ENCODE results near the gene LYSMD1.
"Not testable (repeated sequence)": the region's sequence is repeated elsewhere in the genome, so short reads cannot be mapped to it uniquely, and the experiment has no call there.

Gene LYSMD1

GRCh38 chr1:151193856-151194255, 28.2 kb upstream of the LYSMD1 start:
- H3K36me3 ChIP-seq (ENCODE audit: control insufficient read depth, low read depth, low read length), result no peaks in the 10 kb centered on the region
- no peak overlapping the region for H3K9ac ChIP-seq (ENCODE audit: low read length)
- H3K9me3 ChIP-seq (ENCODE audit: control insufficient read depth, low read depth, low read length), result no peaks in the 10 kb centered on the region
- H3K4me1 ChIP-seq (ENCODE audit: control insufficient read depth, low read depth, low read length), result peaks cover 8% of the 10 kb centered on the region
- H3K4me3 ChIP-seq (ENCODE audit: low read length), result no peak overlapping the region
- no peak overlapping the region for H3K27ac ChIP-seq (ENCODE audit: low read length)
- no peaks in the 10 kb centered on the region for H3K27me3 ChIP-seq (ENCODE audit: control insufficient read depth, insufficient read depth, low read length)

- no peaks in the 10 kb centered on the region for H3K27me3 ChIP-seq (ENCODE audit: control insufficient read depth, insufficient read depth, low read length)
- H3K9me3 ChIP-seq (ENCODE audit: control insufficient read depth, low read depth, low read length), result no peaks in the 10 kb centered on the region
- H3K36me3 ChIP-seq (ENCODE audit: control insufficient read depth, low read depth, low read length), result no peaks in the 10 kb centered on the region
- H3K9ac ChIP-seq (ENCODE audit: low read length), result no peak overlapping the region
- no peak overlapping the region for H3K4me3 ChIP-seq (ENCODE audit: low read length)
- H3K4me1 ChIP-seq (ENCODE audit: control insufficient read depth, low read depth, low read length), result peaks cover 8% of the 10 kb centered on the region
- no peak overlapping the region for H3K27ac ChIP-seq (ENCODE audit: low read length)
Observed at GRCh38 chr1:151193304-151193703, 27.6 kb upstream of the LYSMD1 start.

- H3K27ac ChIP-seq (ENCODE audit: low read length), result no peak overlapping the region
- no peaks in the 10 kb centered on the region for H3K27me3 ChIP-seq (ENCODE audit: control insufficient read depth, insufficient read depth, low read length)
- no peak overlapping the region for H3K9ac ChIP-seq (ENCODE audit: low read length)
- H3K4me1 ChIP-seq (ENCODE audit: control insufficient read depth, low read depth, low read length), result peaks cover 3% of the 10 kb centered on the region
- no peak overlapping the region for H3K4me3 ChIP-seq (ENCODE audit: low read length)
- H3K9me3 ChIP-seq (ENCODE audit: control insufficient read depth, low read depth, low read length), result no peaks in the 10 kb centered on the region
- no peaks in the 10 kb centered on the region for H3K36me3 ChIP-seq (ENCODE audit: control insufficient read depth, low read depth, low read length)
Observed at GRCh38 chr1:151192047-151192446, 26.3 kb upstream of the LYSMD1 start.

- H3K27ac ChIP-seq (ENCODE audit: low read length), result peak within 1 kb of the TSS; percentile 88
Observed at GRCh38 chr1:151189637-151190445, 24.1 kb upstream of the LYSMD1 start, which contains the start of gene VPS72. TSS of gene VPS72 (minus strand) at chr1:151190197. CDS start at chr1:151190121, 76 bp downstream.

GRCh38 chr1:151188667-151189066, 23.0 kb upstream of the LYSMD1 start:
- H3K4me3 ChIP-seq (ENCODE audit: low read length), result peak overlapping the region; percentile 98
- H3K9me3 ChIP-seq (ENCODE audit: control insufficient read depth, low read depth, low read length); H3K27me3 ChIP-seq (ENCODE audit: control insufficient read depth, insufficient read depth, low read length); H3K4me1 ChIP-seq (ENCODE audit: control insufficient read depth, low read depth, low read length); H3K27ac ChIP-seq (ENCODE audit: low read length): not testable (repeated sequence)
- H3K9ac ChIP-seq (ENCODE audit: low read length), result peak overlapping the region; percentile 97
- peaks cover 19% of the 10 kb centered on the region for H3K36me3 ChIP-seq (ENCODE audit: control insufficient read depth, low read depth, low read length)

More at GRCh38 chr1:151189637-151190445, 24.1 kb upstream of the LYSMD1 start, which contains the start of gene VPS72:
- Histone ChIP-seq H3K4me3 (ENCODE audit: low read length) (peak within 1 kb of the TSS; percentile 98), H3K4me1 (ENCODE audit: control insufficient read depth, low read depth, low read length) (peaks cover 3% of the 10 kb centered on the region), H3K36me3 (ENCODE audit: control insufficient read depth, low read depth, low read length) (peaks cover 10% of the 10 kb centered on the region), H3K9ac (ENCODE audit: low read length) (peak within 1 kb of the TSS; percentile 97), H3K27me3 (ENCODE audit: control insufficient read depth, insufficient read depth, low read length) (no peaks in the 10 kb centered on the region), H3K9me3 (ENCODE audit: control insufficient read depth, low read depth, low read length) (no peaks in the 10 kb centered on the region)

GRCh38 chr1:151187205-151187604, 21.5 kb upstream of the LYSMD1 start:
- Histone ChIP-seq H3K36me3 (ENCODE audit: control insufficient read depth, low read depth, low read length) (peaks cover 29% of the 10 kb centered on the region), H3K4me3 (ENCODE audit: low read length) (no peak overlapping the region), H3K9me3 (ENCODE audit: control insufficient read depth, low read depth, low read length) (no peaks in the 10 kb centered on the region), H3K27me3 (ENCODE audit: control insufficient read depth, insufficient read depth, low read length) (no peaks in the 10 kb centered on the region), H3K9ac (ENCODE audit: low read length) (no peak overlapping the region), H3K27ac (ENCODE audit: low read length) (no peak overlapping the region), H3K4me1 (ENCODE audit: control insufficient read depth, low read depth, low read length) (peaks cover 3% of the 10 kb centered on the region)

- Histone ChIP-seq H3K36me3 (ENCODE audit: control insufficient read depth, low read depth, low read length) (peaks cover 46% of the 10 kb centered on the region), H3K9ac (ENCODE audit: low read length) (no peak overlapping the region)
Observed at GRCh38 chr1:151184211-151184610, 18.5 kb upstream of the LYSMD1 start.

GRCh38 chr1:151176514-151177045, 10.9 kb upstream of the LYSMD1 start:
- no peaks in the 10 kb centered on the region for H3K9me3 ChIP-seq (ENCODE audit: control insufficient read depth, low read depth, low read length)
- no peaks in the 10 kb centered on the region for H3K27me3 ChIP-seq (ENCODE audit: control insufficient read depth, insufficient read depth, low read length)
- H3K4me1 ChIP-seq (ENCODE audit: control insufficient read depth, low read depth, low read length), result no peaks in the 10 kb centered on the region
- peaks cover 52% of the 10 kb centered on the region for H3K36me3 ChIP-seq (ENCODE audit: control insufficient read depth, low read depth, low read length)
- no peak overlapping the region for H3K9ac ChIP-seq (ENCODE audit: low read length)
- no peak overlapping the region for H3K27ac ChIP-seq (ENCODE audit: low read length)
- H3K4me3 ChIP-seq (ENCODE audit: low read length), result no peak overlapping the region

More at GRCh38 chr1:151184211-151184610, 18.5 kb upstream of the LYSMD1 start:
- no peaks in the 10 kb centered on the region for H3K9me3 ChIP-seq (ENCODE audit: control insufficient read depth, low read depth, low read length)
- H3K27ac ChIP-seq (ENCODE audit: low read length), result no peak overlapping the region
- peaks cover 3% of the 10 kb centered on the region for H3K4me1 ChIP-seq (ENCODE audit: control insufficient read depth, low read depth, low read length)
- H3K27me3 ChIP-seq (ENCODE audit: control insufficient read depth, insufficient read depth, low read length), result no peaks in the 10 kb centered on the region
- H3K4me3 ChIP-seq (ENCODE audit: low read length), result no peak overlapping the region

GRCh38 chr1:151175863-151176262, 10.2 kb upstream of the LYSMD1 start, which contains the start of gene TMOD4:
TSS of gene TMOD4 (minus strand) at chr1:151175981. CDS start at chr1:151174875, 1,106 bp downstream.
- H3K27ac ChIP-seq (ENCODE audit: low read length), result no peak within 1 kb of the TSS
- H3K4me3 ChIP-seq (ENCODE audit: low read length), result no peak within 1 kb of the TSS
- H3K9me3 ChIP-seq (ENCODE audit: control insufficient read depth, low read depth, low read length), result no peaks in the 10 kb centered on the region
- peaks cover 45% of the 10 kb centered on the region for H3K36me3 ChIP-seq (ENCODE audit: control insufficient read depth, low read depth, low read length)
- no peaks in the 10 kb centered on the region for H3K4me1 ChIP-seq (ENCODE audit: control insufficient read depth, low read depth, low read length)
- H3K9ac ChIP-seq (ENCODE audit: low read length), result no peak within 1 kb of the TSS
- no peaks in the 10 kb centered on the region for H3K27me3 ChIP-seq (ENCODE audit: control insufficient read depth, insufficient read depth, low read length)

GRCh38 chr1:151175041-151175741, 9.5 kb upstream of the LYSMD1 start:
- no peaks in the 10 kb centered on the region for H3K4me1 ChIP-seq (ENCODE audit: control insufficient read depth, low read depth, low read length)
- no peak overlapping the region for H3K4me3 ChIP-seq (ENCODE audit: low read length)
- no peak overlapping the region for H3K9ac ChIP-seq (ENCODE audit: low read length)
- peaks cover 39% of the 10 kb centered on the region for H3K36me3 ChIP-seq (ENCODE audit: control insufficient read depth, low read depth, low read length)
- H3K27ac ChIP-seq (ENCODE audit: low read length), result no peak overlapping the region
- no peaks in the 10 kb centered on the region for H3K27me3 ChIP-seq (ENCODE audit: control insufficient read depth, insufficient read depth, low read length)
- no peaks in the 10 kb centered on the region for H3K9me3 ChIP-seq (ENCODE audit: control insufficient read depth, low read depth, low read length)

GRCh38 chr1:151171190-151171589, 5.5 kb upstream of the LYSMD1 start:
- H3K27ac ChIP-seq (ENCODE audit: low read length), result no peak overlapping the region
- H3K9me3 ChIP-seq (ENCODE audit: control insufficient read depth, low read depth, low read length), result no peaks in the 10 kb centered on the region
- no peaks in the 10 kb centered on the region for H3K27me3 ChIP-seq (ENCODE audit: control insufficient read depth, insufficient read depth, low read length)
- H3K4me3 ChIP-seq (ENCODE audit: low read length), result no peak overlapping the region
- H3K4me1 ChIP-seq (ENCODE audit: control insufficient read depth, low read depth, low read length), result peaks cover 3% of the 10 kb centered on the region
- H3K9ac ChIP-seq (ENCODE audit: low read length), result no peak overlapping the region
- H3K36me3 ChIP-seq (ENCODE audit: control insufficient read depth, low read depth, low read length), result peaks cover 22% of the 10 kb centered on the region

All from iPS-18a (cell line).